TTC549 (cell line): Measurements from ENCODE around the gene TMIGD2.

Experiments
- FAIRE-seq: peaks from 2 replicates; lab custom pipeline; 2012; peaks lifted over from hg19 to GRCh38; lab: Jason Lieb, UNC

The TMIGD2 gene

GRCh38 chr19:4326215-4326836 lies 24.1 kb upstream of the TMIGD2 start:
- no peak for FAIRE-seq

GRCh38 chr19:4324228-4324627 lies 22.0 kb upstream of the TMIGD2 start:
- no peak for FAIRE-seq

GRCh38 chr19:4323692-4324091 lies 21.5 kb upstream of the TMIGD2 start:
- FAIRE-seq = no peak

- no peak for FAIRE-seq
Measured at GRCh38 chr19:4322942-4323665, 20.9 kb upstream of the TMIGD2 start.

- no peak for FAIRE-seq
Measured at GRCh38 chr19:4320419-4320818, 18.2 kb upstream of the TMIGD2 start.

- no peak for FAIRE-seq
Measured at GRCh38 chr19:4319067-4319718, 17.0 kb upstream of the TMIGD2 start.

- no peak for FAIRE-seq
Measured at GRCh38 chr19:4318460-4318859, 16.3 kb upstream of the TMIGD2 start.

GRCh38 chr19:4316956-4317355 lies 14.8 kb upstream of the TMIGD2 start:
- FAIRE-seq = no peak

- FAIRE-seq = no peak
Measured at GRCh38 chr19:4313847-4314490, 11.8 kb upstream of the TMIGD2 start.

- no peak for FAIRE-seq
Measured at GRCh38 chr19:4310247-4311121, 8.3 kb upstream of the TMIGD2 start.

GRCh38 chr19:4305659-4306058 lies 3.5 kb upstream of the TMIGD2 start:
- FAIRE-seq = no peak

- no peak for FAIRE-seq
Measured at GRCh38 chr19:4305257-4305612, 3.0 kb upstream of the TMIGD2 start.

GRCh38 chr19:4304538-4305256 lies 2.5 kb upstream of the TMIGD2 start, which contains the start of gene FSD1:
Gene FSD1 (plus strand): TSS chr19:4304598. CDS start chr19:4304747, 149 bp downstream.
- FAIRE-seq = no peak

- no peak for FAIRE-seq
Measured at GRCh38 chr19:4303819-4304537, 1.8 kb upstream of the TMIGD2 start.

GRCh38 chr19:4301590-4302242 lies 473 bp downstream of the TMIGD2 start:
- FAIRE-seq = no peak

- no peak for FAIRE-seq
Measured at GRCh38 chr19:4300589-4300988, 1.6 kb downstream of the TMIGD2 start.

- no peak for FAIRE-seq
Measured at GRCh38 chr19:4298810-4299550, 3.2 kb downstream of the TMIGD2 start.

GRCh38 chr19:4297901-4298809 lies 4.0 kb downstream of the TMIGD2 start:
- no peak for FAIRE-seq
